ENCODE data around the gene SPATA31E1. TPM values are rescaled to one million over a fixed set of nuclear protein-coding genes. Genes with fewer than 3 reads are reported as not detected.

The SPATA31E1 gene
- polyA plus RNA-seq, 1 of the 3 experiments (the other 2 are of a cell fraction), result not detected

DNA sequence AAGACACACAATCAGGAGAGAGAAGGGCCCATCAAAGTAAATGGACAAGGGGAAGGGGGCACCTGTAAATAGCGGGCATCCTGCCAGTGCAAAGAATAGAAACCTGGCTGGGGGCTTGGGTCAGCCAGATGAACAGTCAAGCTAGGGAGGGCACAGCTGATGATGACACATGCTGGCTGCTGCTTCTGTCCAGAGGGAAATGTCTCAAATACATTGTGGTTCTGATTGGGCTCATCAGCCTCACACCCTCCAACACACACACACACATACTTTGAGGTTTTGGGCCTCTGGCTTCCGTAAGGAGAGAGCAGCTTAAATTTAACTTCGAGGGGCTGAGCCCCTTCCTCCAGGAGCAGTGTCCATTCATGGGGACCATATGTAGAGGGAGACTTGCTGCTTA, 27.6 kb upstream of the SPATA31E1 start:
- Histone ChIP-seq H3K9me3 (no peaks in the 10 kb centered on the region), H3K79me2 (ENCODE audit: insufficient read depth) (no peaks in the 10 kb centered on the region), H3K9ac (no peak overlapping the region), H3K27me3 (ENCODE audit: insufficient read depth) (no peaks in the 10 kb centered on the region), H3F3A (replicated peaks; ENCODE audit: insufficient read depth) (no peaks in the 10 kb centered on the region), H3K4me3 (ENCODE audit: low read depth in 2 of 2, low read length in 1 of 2) (no peak overlapping the region), H2AFZ (ENCODE audit: low read depth) (no peak overlapping the region), H3K36me3 (replicated peaks in 1 of 2; ENCODE audit: control insufficient read depth in 1 of 2, insufficient read depth in 2 of 2, low read length in 1 of 2) (no peaks in the 10 kb centered on the region), H3K27ac (ENCODE audit: low read depth in 2 of 2, low read length in 1 of 2) (no peak overlapping the region), H3K9me2 (no peaks in the 10 kb centered on the region), H3K4me2 (no peak overlapping the region), H4K20me1 (ENCODE audit: insufficient read depth) (no peaks in the 10 kb centered on the region), H3K4me1 (ENCODE audit: control insufficient read depth in 1 of 2, insufficient read depth in 2 of 2, low read depth in 1 of 2, low read length in 1 of 2) (peaks cover 0 to 13% of the 10 kb centered on the region in 2 experiments; a peak in 2 of 4 replicates)
- ChIA-PET POLR2A (no interaction called here), CTCF (no interaction called here)
- TF ChIP-seq ELF1 (IDR thresholded peaks at IDR 0.05) (no peak), FOXM1 (IDR thresholded peaks at IDR 0.05; ENCODE audit: low read depth) (no peak), EP300 (IDR thresholded peaks at IDR 0.05; ENCODE audit: borderline replicate concordance in 1 of 2, low read depth in 1 of 2, low read length in 1 of 2) (no peak), MEF2A (IDR thresholded peaks at IDR 0.05; ENCODE audit: borderline replicate concordance, low read depth) (no peak), RXRA (IDR thresholded peaks at IDR 0.05; ENCODE audit: borderline replicate concordance, low read depth) (no peak), JUND (IDR thresholded peaks at IDR 0.05) (no peak), FOSL2 (IDR thresholded peaks at IDR 0.05; ENCODE audit: borderline replicate concordance, low read depth) (no peak)
- TF ChIP-seq, protein P1, sequence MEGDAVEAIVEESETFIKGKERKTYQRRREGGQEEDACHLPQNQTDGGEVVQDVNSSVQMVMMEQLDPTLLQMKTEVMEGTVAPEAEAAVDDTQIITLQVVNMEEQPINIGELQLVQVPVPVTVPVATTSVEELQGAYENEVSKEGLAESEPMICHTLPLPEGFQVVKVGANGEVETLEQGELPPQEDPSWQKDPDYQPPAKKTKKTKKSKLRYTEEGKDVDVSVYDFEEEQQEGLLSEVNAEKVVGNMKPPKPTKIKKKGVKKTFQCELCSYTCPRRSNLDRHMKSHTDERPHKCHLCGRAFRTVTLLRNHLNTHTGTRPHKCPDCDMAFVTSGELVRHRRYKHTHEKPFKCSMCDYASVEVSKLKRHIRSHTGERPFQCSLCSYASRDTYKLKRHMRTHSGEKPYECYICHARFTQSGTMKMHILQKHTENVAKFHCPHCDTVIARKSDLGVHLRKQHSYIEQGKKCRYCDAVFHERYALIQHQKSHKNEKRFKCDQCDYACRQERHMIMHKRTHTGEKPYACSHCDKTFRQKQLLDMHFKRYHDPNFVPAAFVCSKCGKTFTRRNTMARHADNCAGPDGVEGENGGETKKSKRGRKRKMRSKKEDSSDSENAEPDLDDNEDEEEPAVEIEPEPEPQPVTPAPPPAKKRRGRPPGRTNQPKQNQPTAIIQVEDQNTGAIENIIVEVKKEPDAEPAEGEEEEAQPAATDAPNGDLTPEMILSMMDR (IDR thresholded peaks at IDR 0.05), result no peak
- TF ChIP-seq, protein P2, sequence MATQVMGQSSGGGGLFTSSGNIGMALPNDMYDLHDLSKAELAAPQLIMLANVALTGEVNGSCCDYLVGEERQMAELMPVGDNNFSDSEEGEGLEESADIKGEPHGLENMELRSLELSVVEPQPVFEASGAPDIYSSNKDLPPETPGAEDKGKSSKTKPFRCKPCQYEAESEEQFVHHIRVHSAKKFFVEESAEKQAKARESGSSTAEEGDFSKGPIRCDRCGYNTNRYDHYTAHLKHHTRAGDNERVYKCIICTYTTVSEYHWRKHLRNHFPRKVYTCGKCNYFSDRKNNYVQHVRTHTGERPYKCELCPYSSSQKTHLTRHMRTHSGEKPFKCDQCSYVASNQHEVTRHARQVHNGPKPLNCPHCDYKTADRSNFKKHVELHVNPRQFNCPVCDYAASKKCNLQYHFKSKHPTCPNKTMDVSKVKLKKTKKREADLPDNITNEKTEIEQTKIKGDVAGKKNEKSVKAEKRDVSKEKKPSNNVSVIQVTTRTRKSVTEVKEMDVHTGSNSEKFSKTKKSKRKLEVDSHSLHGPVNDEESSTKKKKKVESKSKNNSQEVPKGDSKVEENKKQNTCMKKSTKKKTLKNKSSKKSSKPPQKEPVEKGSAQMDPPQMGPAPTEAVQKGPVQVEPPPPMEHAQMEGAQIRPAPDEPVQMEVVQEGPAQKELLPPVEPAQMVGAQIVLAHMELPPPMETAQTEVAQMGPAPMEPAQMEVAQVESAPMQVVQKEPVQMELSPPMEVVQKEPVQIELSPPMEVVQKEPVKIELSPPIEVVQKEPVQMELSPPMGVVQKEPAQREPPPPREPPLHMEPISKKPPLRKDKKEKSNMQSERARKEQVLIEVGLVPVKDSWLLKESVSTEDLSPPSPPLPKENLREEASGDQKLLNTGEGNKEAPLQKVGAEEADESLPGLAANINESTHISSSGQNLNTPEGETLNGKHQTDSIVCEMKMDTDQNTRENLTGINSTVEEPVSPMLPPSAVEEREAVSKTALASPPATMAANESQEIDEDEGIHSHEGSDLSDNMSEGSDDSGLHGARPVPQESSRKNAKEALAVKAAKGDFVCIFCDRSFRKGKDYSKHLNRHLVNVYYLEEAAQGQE (IDR thresholded peaks at IDR 0.05; ENCODE audit: low read depth, low read length), result no peak
- DNase-seq, result no peak
- 33% methylated on average over 3 of the region's 3 CpGs for WGBS (ENCODE audit: low lambda C conversion rate)

DNA sequence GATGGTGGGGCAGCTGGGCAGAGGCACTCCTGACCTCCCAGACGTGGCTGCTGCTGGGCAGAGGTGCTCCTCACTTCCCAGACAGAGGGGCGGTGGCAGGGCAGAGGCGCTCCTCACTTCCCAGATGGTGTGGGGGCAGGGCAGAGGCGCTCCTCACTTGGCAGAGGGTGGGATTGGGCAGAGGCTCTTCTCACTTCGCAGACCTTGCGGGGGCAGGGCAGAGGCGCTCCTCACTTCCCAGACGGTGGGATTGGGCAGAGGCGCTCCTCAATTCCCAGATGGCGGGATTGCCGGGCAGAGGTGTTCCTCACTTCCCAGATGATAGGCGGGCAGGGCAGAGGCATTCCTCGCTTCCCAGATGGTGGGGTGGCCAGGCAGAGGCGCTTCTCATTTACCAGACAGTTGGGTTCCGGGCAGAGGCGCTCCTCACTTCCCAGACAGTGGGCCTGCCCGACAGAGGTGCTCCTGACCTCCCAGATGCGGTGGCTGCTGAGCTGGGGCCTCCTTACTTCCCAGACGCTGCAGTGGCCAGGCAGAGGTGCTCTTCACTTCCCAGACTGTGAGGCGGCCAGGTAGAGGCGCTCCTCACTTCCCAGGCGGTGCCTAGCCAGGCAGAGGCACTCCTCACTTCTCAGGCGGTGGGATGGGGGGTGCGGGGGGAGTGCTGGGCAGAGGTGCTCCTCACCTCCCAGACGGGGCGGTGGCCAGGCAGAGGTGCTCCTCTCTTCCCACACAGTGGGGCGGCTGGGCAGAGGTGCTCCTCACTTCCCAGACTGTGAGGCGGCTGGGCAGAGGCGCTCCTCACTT, 25.3 kb upstream of the SPATA31E1 start:
- Histone ChIP-seq H3K9me3 (no peaks in the 10 kb centered on the region), H3K4me3 (ENCODE audit: low read depth in 2 of 2, low read length in 1 of 2) (no peak overlapping the region), H3K27ac (ENCODE audit: low read depth in 2 of 2, low read length in 1 of 2) (no peak overlapping the region), H3K9me2 (no peaks in the 10 kb centered on the region), H3F3A (replicated peaks; ENCODE audit: insufficient read depth) (no peaks in the 10 kb centered on the region), H3K79me2 (ENCODE audit: insufficient read depth) (no peaks in the 10 kb centered on the region), H2AFZ (ENCODE audit: low read depth) (no peak overlapping the region), H3K4me1 (ENCODE audit: control insufficient read depth in 1 of 2, insufficient read depth in 2 of 2, low read depth in 1 of 2, low read length in 1 of 2) (peaks cover 0 to 13% of the 10 kb centered on the region in 2 experiments; a peak in 2 of 4 replicates), H3K9ac (no peak overlapping the region), H3K27me3 (ENCODE audit: insufficient read depth) (no peaks in the 10 kb centered on the region), H3K36me3 (replicated peaks in 1 of 2; ENCODE audit: control insufficient read depth in 1 of 2, insufficient read depth in 2 of 2, low read length in 1 of 2) (no peaks in the 10 kb centered on the region), H4K20me1 (ENCODE audit: insufficient read depth) (no peaks in the 10 kb centered on the region), H3K4me2 (no peak overlapping the region)
- WGBS (ENCODE audit: low lambda C conversion rate), result 70% methylated on average over 13 of the region's 29 CpGs
- ChIA-PET CTCF (no interaction called here), POLR2A (no interaction called here)
- no peak for TF ChIP-seq GATA2 (CRISPR knock-in tag; IDR thresholded peaks at IDR 0.05)
- TF ChIP-seq RXRA (IDR thresholded peaks at IDR 0.05; ENCODE audit: borderline replicate concordance, low read depth), result no peak
- TF ChIP-seq TCF12 (IDR thresholded peaks at IDR 0.05), result no peak
- TF ChIP-seq CHD2 (IDR thresholded peaks at IDR 0.05; ENCODE audit: low read length, partially characterized antibody), result no peak
- TF ChIP-seq, protein P3, sequence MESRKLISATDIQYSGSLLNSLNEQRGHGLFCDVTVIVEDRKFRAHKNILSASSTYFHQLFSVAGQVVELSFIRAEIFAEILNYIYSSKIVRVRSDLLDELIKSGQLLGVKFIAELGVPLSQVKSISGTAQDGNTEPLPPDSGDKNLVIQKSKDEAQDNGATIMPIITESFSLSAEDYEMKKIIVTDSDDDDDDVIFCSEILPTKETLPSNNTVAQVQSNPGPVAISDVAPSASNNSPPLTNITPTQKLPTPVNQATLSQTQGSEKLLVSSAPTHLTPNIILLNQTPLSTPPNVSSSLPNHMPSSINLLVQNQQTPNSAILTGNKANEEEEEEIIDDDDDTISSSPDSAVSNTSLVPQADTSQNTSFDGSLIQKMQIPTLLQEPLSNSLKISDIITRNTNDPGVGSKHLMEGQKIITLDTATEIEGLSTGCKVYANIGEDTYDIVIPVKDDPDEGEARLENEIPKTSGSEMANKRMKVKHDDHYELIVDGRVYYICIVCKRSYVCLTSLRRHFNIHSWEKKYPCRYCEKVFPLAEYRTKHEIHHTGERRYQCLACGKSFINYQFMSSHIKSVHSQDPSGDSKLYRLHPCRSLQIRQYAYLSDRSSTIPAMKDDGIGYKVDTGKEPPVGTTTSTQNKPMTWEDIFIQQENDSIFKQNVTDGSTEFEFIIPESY (IDR thresholded peaks at IDR 0.05; ENCODE audit: borderline replicate concordance, low read depth), result no peak
- TF ChIP-seq FOXM1 (IDR thresholded peaks at IDR 0.05; ENCODE audit: low read depth), result no peak
- TF ChIP-seq GABPA (IDR thresholded peaks at IDR 0.05; ENCODE audit: low read depth), result no peak
- TF ChIP-seq JUND (IDR thresholded peaks at IDR 0.05), result no peak
- TF ChIP-seq NRF1 (IDR thresholded peaks at IDR 0.05; ENCODE audit: low read depth, low read length), result no peak
- TF ChIP-seq YY1 (IDR thresholded peaks at IDR 0.05; ENCODE audit: low read depth), result no peak
- TF ChIP-seq FOSL2 (IDR thresholded peaks at IDR 0.05; ENCODE audit: borderline replicate concordance, low read depth), result no peak
- no peak for DNase-seq
